ENCODE measurements around the gene CBX2.

DNA sequence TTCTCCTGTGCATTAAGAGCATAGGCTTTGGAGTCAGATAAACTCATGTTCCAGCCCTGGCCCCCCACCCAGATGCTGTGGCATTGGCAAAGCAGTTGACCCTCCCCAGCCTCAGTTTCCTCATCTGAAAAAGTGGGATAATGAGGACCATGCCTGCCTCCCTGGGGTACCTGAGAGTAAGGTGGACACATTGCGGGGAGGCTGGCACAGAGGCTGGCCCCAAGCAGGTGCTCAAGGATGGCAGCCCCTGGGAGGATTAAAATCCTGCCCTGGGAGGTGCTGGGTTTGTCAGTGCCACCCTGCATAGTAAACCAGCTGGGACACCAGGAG is 35.4 kb upstream of the CBX2 start:
- TF ChIP-seq TOX (CRISPR knock-in tag; IDR thresholded peaks at IDR 0.05; ENCODE audit: borderline replicate concordance) (no peak), OSR1 (CRISPR knock-in tag; IDR thresholded peaks at IDR 0.05) (no peak), ZC3H10 (CRISPR knock-in tag; IDR thresholded peaks at IDR 0.05) (no peak), ZFP3 (CRISPR knock-in tag; IDR thresholded peaks at IDR 0.05) (no peak), ARNTL (CRISPR knock-in tag; IDR thresholded peaks at IDR 0.05; ENCODE audit: borderline replicate concordance, low read depth) (no peak), RARB (CRISPR knock-in tag; IDR thresholded peaks at IDR 0.05) (no peak), TCF4 (CRISPR knock-in tag; IDR thresholded peaks at IDR 0.05; ENCODE audit: borderline replicate concordance) (no peak), ZNF70 (CRISPR knock-in tag; IDR thresholded peaks at IDR 0.05) (no peak)
- TF ChIP-seq, protein P1, sequence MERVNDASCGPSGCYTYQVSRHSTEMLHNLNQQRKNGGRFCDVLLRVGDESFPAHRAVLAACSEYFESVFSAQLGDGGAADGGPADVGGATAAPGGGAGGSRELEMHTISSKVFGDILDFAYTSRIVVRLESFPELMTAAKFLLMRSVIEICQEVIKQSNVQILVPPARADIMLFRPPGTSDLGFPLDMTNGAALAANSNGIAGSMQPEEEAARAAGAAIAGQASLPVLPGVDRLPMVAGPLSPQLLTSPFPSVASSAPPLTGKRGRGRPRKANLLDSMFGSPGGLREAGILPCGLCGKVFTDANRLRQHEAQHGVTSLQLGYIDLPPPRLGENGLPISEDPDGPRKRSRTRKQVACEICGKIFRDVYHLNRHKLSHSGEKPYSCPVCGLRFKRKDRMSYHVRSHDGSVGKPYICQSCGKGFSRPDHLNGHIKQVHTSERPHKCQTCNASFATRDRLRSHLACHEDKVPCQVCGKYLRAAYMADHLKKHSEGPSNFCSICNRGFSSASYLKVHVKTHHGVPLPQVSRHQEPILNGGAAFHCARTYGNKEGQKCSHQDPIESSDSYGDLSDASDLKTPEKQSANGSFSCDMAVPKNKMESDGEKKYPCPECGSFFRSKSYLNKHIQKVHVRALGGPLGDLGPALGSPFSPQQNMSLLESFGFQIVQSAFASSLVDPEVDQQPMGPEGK (CRISPR knock-in tag; IDR thresholded peaks at IDR 0.05; ENCODE audit: borderline replicate concordance) = no peak
- TF ChIP-seq, protein P2, sequence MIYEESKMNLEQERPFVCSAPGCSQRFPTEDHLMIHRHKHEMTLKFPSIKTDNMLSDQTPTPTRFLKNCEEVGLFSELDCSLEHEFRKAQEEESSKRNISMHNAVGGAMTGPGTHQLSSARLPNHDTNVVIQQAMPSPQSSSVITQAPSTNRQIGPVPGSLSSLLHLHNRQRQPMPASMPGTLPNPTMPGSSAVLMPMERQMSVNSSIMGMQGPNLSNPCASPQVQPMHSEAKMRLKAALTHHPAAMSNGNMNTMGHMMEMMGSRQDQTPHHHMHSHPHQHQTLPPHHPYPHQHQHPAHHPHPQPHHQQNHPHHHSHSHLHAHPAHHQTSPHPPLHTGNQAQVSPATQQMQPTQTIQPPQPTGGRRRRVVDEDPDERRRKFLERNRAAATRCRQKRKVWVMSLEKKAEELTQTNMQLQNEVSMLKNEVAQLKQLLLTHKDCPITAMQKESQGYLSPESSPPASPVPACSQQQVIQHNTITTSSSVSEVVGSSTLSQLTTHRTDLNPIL (CRISPR knock-in tag; IDR thresholded peaks at IDR 0.05; ENCODE audit: low read depth) = no peak
